Peyer's patch (tissue), 4 donors: ENCODE results near the gene FNBP1L. TPM values are rescaled to one million over a fixed set of nuclear protein-coding genes. Genes with fewer than 3 reads are reported as not detected.
"Not testable (repeated sequence)": the region's sequence is repeated elsewhere in the genome, so short reads cannot be mapped to it uniquely, and the experiment has no call there.

Source experiments
- DNase-seq, 3 donors: peaks; one replicate each; pipeline ENCODE4 v3.0.0-alpha.2; 2017 to 2019
- H3K27ac ChIP-seq, 4 donors: fragments of 200-600 bp; sonication (generic); one replicate each; pipeline ENCODE4 v1.5.1; 2016 to 2019
- H3K27me3 ChIP-seq, 2 donors: fragments of 200-600 bp; sonication (generic); one replicate each; pipeline ENCODE4 v1.5.1; 2019
- H3K36me3 ChIP-seq, 3 donors: fragments of 200-600 bp; sonication (generic); one replicate each; pipeline ENCODE4 v1.5.1; 2016 to 2019
- H3K4me1 ChIP-seq, 4 donors: fragments of 200-600 bp; sonication (generic); one replicate each; pipeline ENCODE4 v1.5.1; 2016 to 2019
- H3K4me3 ChIP-seq, 4 donors: fragments of 200-600 bp; sonication (generic); 1 replicate in 3 of 4; 2 replicates in 1 of 4; pipeline ENCODE4 v1.5.1; 2016 to 2019; ENCODE audit warnings: mild to moderate bottlenecking in 1 of 4
- H3K9me3 ChIP-seq, 4 donors: fragments of 200-600 bp; sonication (generic); one replicate each; pipeline ENCODE4 v1.5.1; 2016 to 2019; ENCODE audit warnings: mild to moderate bottlenecking in 1 of 4
- POLR2A ChIP-seq, 2 donors: fragments of 450-650 bp; IDR thresholded peaks; one replicate each; pipeline ENCODE4 v1.5.1; 2017; ENCODE audit warnings: antibody characterized with exemption in 2 of 2, mild to moderate bottlenecking in 2 of 2, moderate library complexity in 2 of 2
- total RNA-seq, 4 donors: library from RNA; depleted of rRNA; stranded (reverse); fragments of >200 nt; gene quantifications; one replicate each; pipeline ENCODE4 v1.1.0, GENCODE V29; 2016
- TF ChIP-seq, protein P1 (sequence below), 6 experiments: fragments of 450-650 bp in 4 of 6; fragments of 200-600 bp in 2 of 6; sonication (generic) in 1 of 6; IDR thresholded peaks; one replicate each; pipeline ENCODE4 v1.5.1; 2017 to 2019; ENCODE audit warnings: antibody characterized with exemption in 6 of 6, mild to moderate bottlenecking in 3 of 6, moderate library complexity in 1 of 6

Gene FNBP1L
- total RNA-seq, 4 donors from 2014 or later: 38.8 to 63.7 (median 55.2) TPM

DNA sequence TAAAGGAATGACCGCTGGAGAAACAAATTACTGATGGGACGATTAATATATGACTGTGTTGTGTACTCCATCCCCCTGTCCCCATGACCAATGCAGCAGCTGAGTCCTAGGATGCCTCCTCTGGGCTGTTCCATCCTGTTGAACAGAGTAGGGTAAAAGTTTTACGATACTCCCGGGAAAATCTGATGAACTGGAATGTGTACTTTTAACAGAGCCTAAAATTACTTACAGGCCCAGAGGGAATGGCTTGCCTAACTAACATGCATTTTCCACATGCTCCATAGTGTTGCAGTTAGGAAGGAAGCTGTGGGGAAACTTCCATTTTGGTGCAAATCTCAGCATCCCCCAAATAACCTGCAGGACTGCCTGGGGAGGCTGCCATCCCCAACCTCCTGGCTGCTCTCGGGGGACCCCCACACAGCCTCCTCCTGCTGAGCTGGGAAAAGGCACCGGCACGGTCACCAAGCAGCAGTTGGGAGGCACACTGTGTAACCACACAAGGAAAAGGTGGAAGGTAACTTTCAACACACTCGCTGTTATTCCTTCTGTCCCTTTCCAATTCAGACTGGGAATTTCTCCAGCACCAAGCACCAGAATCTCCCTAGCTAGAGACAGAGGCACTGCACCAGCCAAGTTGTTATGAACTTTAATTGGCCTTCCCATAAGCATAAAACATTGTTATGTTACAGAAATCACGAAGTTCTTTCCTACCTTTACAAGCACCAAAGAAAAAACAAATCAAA is 136.5 kb downstream of the FNBP1L start:
- Histone ChIP-seq H3K36me3 (peaks cover 0 to 16% (median 0%) of the 10 kb centered on the region in 3 donors), H3K27ac (peak overlapping the region in 3 of 4 donors; percentile 80 to 93 (median 85)), H3K4me3 (peak overlapping the region in 3 of 4 donors; percentile 28 to 65 (median 52)), H3K27me3 (no peaks in the 10 kb centered on the region), H3K9me3 (no peaks in the 10 kb centered on the region), H3K4me1 (peaks cover 0 to 33% (median 0%) of the 10 kb centered on the region in 4 donors)
- peak in 1 of 3 donors; percentile 44 for DNase-seq
- TF ChIP-seq, protein P1, sequence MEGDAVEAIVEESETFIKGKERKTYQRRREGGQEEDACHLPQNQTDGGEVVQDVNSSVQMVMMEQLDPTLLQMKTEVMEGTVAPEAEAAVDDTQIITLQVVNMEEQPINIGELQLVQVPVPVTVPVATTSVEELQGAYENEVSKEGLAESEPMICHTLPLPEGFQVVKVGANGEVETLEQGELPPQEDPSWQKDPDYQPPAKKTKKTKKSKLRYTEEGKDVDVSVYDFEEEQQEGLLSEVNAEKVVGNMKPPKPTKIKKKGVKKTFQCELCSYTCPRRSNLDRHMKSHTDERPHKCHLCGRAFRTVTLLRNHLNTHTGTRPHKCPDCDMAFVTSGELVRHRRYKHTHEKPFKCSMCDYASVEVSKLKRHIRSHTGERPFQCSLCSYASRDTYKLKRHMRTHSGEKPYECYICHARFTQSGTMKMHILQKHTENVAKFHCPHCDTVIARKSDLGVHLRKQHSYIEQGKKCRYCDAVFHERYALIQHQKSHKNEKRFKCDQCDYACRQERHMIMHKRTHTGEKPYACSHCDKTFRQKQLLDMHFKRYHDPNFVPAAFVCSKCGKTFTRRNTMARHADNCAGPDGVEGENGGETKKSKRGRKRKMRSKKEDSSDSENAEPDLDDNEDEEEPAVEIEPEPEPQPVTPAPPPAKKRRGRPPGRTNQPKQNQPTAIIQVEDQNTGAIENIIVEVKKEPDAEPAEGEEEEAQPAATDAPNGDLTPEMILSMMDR (IDR thresholded peaks at IDR 0.05): peak in 3 of 6 experiments; percentile 32 to 39 (median 33)
- TF ChIP-seq POLR2A (IDR thresholded peaks at IDR 0.05): no peak

DNA sequence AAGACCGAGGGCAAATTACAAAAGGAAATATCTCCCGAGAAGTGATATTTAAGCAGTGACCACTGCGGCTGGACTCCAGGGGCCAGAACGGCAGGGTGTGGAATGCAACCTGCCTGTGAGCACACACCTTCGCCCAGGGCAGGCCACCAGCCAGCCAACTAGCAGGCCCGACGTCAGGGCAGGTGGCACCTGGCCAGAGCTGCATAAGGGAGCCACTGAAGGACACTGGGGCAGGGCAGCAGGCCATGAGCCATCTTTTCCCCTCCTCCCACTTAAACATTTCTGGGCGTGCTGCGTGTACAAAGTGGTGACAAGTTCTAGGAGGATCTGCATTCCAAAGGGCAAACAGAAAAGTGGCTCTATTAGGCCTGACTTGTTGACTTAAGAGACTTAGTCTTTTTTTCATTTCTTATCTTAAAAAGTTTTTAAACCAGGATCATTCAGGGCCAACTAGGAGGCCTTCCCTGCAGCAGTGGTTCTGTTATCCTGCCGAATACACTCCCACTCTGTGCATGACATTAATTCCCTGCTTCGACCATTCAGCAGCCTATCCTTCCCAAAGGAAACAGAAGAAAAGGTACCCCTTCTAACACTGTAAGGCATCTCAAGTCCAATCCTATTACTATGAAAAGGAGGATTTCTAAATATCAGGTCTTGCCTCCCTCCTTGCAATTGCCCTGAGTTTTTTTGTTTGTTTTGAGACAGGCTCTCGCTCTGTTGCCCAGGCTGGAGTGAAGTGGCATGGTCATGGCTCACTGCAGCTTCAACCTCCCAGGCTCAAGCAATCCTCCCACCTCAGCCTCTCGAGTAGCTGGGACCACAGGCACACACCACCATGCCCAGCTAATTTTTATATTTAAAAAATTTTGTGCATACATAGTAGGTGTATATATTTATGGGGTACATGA is 137.4 kb downstream of the FNBP1L start:
- H3K27ac ChIP-seq: peak overlapping the region in 3 of 4 donors; percentile 80 to 93 (median 85)
- no peaks in the 10 kb centered on the region for H3K27me3 ChIP-seq
- peak in 2 of 3 donors; percentile 95 to 98 for DNase-seq
- H3K4me1 ChIP-seq: peaks cover 0 to 26% (median 0%) of the 10 kb centered on the region in 4 donors
- H3K4me3 ChIP-seq: peak overlapping the region in 3 of 4 donors; percentile 28 to 65 (median 52)
- H3K9me3 ChIP-seq: no peaks in the 10 kb centered on the region
- peaks cover 0 to 16% (median 0%) of the 10 kb centered on the region in 3 donors for H3K36me3 ChIP-seq
- TF ChIP-seq, protein P1 (IDR thresholded peaks at IDR 0.05): no peak
- peak; percentile 98 for TF ChIP-seq POLR2A (IDR thresholded peaks at IDR 0.05)

DNA sequence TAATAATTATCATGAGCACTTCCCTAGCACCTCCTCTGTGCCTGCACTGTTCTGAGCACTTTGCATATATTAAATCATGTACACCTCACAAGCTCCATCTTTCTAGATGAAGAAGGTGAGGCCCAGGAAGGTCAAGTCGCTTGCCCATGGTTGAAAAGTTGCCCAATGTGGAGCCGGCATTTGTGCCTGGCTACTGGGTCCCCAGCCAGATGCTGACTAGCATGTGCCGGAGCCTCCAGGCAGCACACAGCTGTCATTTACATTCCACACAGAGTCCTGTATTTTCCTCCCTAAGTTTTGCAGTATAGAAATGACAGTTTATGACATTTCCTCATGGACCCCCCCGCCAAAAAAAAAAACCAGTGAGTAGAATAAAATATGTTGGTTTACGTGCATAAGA is 139.4 kb downstream of the FNBP1L start:
- TF ChIP-seq, protein P1 (IDR thresholded peaks at IDR 0.05): no peak
- no peak for TF ChIP-seq POLR2A (IDR thresholded peaks at IDR 0.05)
- DNase-seq: peak in 1 of 3 donors; percentile 10
- Histone ChIP-seq H3K9me3 (no peaks in the 10 kb centered on the region), H3K4me3 (no peak overlapping the region), H3K36me3 (peaks cover 0 to 15% (median 0%) of the 10 kb centered on the region in 3 donors), H3K4me1 (peaks cover 0 to 20% (median 10%) of the 10 kb centered on the region in 4 donors), H3K27ac (no peak overlapping the region), H3K27me3 (no peaks in the 10 kb centered on the region)

DNA sequence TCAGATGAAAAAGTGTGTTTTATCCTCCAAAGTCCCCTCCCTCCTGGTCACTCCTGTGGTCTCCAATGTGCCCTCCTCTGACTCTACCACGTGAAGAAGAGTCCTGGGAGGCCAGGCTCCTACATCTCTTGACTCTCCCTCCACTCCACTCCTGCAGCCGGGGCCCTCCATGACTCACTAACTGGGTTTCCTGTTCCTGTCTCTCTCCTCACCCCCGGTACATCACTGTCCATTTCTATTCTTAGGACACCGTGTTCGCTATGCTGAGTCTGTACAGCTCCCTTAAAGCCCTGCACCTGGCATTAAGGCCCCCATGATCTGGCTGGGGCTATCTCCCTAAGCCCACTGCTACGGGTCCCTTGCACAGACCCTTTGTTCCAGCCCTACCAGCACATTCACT is 140.3 kb downstream of the FNBP1L start:
- TF ChIP-seq, protein P1 (IDR thresholded peaks at IDR 0.05): no peak
- TF ChIP-seq POLR2A (IDR thresholded peaks at IDR 0.05): no peak
- peak in 1 of 3 donors; percentile 27 for DNase-seq
- H3K36me3 ChIP-seq: peaks cover 0 to 7% (median 0%) of the 10 kb centered on the region in 3 donors
- H3K4me1 ChIP-seq: peaks cover 0 to 18% (median 11%) of the 10 kb centered on the region in 4 donors
- H3K4me3 ChIP-seq: no peak overlapping the region
- no peaks in the 10 kb centered on the region for H3K27me3 ChIP-seq
- no peaks in the 10 kb centered on the region for H3K9me3 ChIP-seq
- no peak overlapping the region for H3K27ac ChIP-seq

DNA sequence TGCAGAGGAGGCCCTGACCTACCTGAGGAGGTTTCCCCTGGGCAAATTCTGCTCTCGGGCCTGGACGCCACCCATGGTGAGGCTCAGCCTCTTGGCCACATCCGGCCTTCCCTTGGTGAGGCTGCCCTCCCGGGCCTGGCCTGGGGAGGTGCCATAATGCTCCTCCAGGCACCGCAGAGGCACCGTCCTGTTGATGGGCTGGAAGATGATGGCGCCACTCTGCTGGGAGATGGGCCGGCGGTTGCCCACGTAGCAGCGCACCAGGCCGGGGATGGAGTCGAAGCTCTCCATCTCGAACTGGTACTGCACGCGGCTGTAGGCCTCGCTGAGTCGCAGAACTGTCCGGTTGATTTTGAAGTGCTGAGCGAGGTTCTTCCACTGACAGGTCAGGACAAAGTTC is 141.0 kb downstream of the FNBP1L start:
- H3K4me1 ChIP-seq: peaks cover 0 to 20% (median 11%) of the 10 kb centered on the region in 4 donors
- TF ChIP-seq, protein P1 (IDR thresholded peaks at IDR 0.05): no peak
- no peak for TF ChIP-seq POLR2A (IDR thresholded peaks at IDR 0.05)
- no peak overlapping the region for H3K27ac ChIP-seq
- no peaks in the 10 kb centered on the region for H3K27me3 ChIP-seq
- H3K4me3 ChIP-seq: no peak overlapping the region
- peak in 1 of 3 donors; percentile 42 for DNase-seq
- H3K9me3 ChIP-seq: no peaks in the 10 kb centered on the region
- peaks cover 0 to 7% (median 0%) of the 10 kb centered on the region in 3 donors for H3K36me3 ChIP-seq

DNA sequence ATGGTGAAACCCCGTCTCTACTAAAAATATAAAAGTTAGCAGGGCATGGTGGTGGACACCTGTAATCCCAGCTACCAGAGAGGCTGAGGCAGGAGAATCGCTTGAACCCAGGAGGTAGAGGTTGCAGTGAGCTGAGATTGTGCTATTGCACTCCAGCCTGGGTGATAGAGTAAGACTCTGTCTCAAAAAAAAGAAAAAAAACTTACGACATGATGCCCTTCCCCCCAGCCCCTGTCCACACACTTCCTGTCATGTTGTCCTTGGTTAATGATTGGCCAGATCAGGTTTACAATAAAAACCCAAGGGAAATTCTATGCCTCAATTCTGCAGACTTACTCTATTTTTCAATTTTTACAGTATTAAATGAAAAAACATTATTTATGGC is 143.4 kb downstream of the FNBP1L start:
- Histone ChIP-seq H3K27ac (peak overlapping the region in 3 of 4 donors; percentile 80 to 95 (median 82)), H3K4me1 (peaks cover 0 to 20% (median 11%) of the 10 kb centered on the region in 4 donors), H3K4me3 (peak overlapping the region in 1 of 4 donors; percentile 51)
- H3K36me3 ChIP-seq, DNase-seq, H3K9me3 ChIP-seq, H3K27me3 ChIP-seq: not testable (repeated sequence)
